Thoracic aorta (tissue), 2 donors: ENCODE measurements around the gene STIM2. TPM values are rescaled to one million over a fixed set of nuclear protein-coding genes. Genes with fewer than 3 reads are reported as not detected.
"Not testable (repeated sequence)": the region's sequence is repeated elsewhere in the genome, so short reads cannot be mapped to it uniquely, and the experiment has no call there.

Experiments
- ATAC-seq: fragments of 150-250 bp; one replicate; pipeline ENCODE4 v1.8.0; 2017; ENCODE audit warnings: low read depth; ENCODE audit not compliant: insufficient number of reproducible peaks, low FRiP score
- DNase-seq: peaks from one replicate; pipeline ENCODE4 v3.0.0-alpha.2; 2020; ENCODE audit warnings: low spot score
- H3K27ac ChIP-seq, 2 donors: fragments of 200-600 bp; sonication (generic); 1 replicate in 1 of 2; 2 replicates in 1 of 2; pipeline ENCODE4 v1.5.1; 2016; ENCODE audit warnings: mild to moderate bottlenecking in 2 of 2, moderate library complexity in 2 of 2
- H3K27me3 ChIP-seq: fragments of 200-600 bp; sonication (generic); replicated peaks from 2 replicates; pipeline ENCODE4 v1.6.0; 2016; ENCODE audit warnings: mild to moderate bottlenecking; ENCODE audit not compliant: insufficient read depth
- H3K36me3 ChIP-seq: fragments of 200-600 bp; sonication (generic); one replicate; pipeline ENCODE4 v1.5.1; 2016
- H3K4me1 ChIP-seq, 2 donors: fragments of 200-600 bp; sonication (generic); 1 replicate in 1 of 2; 2 replicates in 1 of 2; pipeline versions ENCODE4 v1.5.1 to v1.6.0; 2016; ENCODE audit warnings: low read depth in 2 of 2, mild to moderate bottlenecking in 1 of 2; ENCODE audit not compliant: control insufficient read depth in 1 of 2
- H3K4me3 ChIP-seq: fragments of 200-600 bp; sonication (generic); 2 replicates; pipeline ENCODE4 v1.5.1; 2016; ENCODE audit warnings: mild to moderate bottlenecking
- H3K9me3 ChIP-seq: fragments of 200-600 bp; sonication (generic); 2 replicates; pipeline ENCODE4 v1.5.1; 2016
- CTCF ChIP-seq: fragments of 200-600 bp; sonication (generic); IDR thresholded peaks from one replicate; pipeline ENCODE4 v1.5.1; 2019; ENCODE audit warnings: antibody characterized with exemption
- total RNA-seq, 2 donors: library from RNA; depleted of rRNA; stranded (reverse); fragments of >200 nt; gene quantifications; one replicate each; pipeline versions ENCODE4 v1.1.0 to v1.2.3, GENCODE V29; 2016

Gene STIM2
- total RNA-seq, 2 donors from 2014 or later = 14.3 to 53.3 TPM

- no peaks in the 10 kb centered on the region for H3K36me3 ChIP-seq
- H3K4me1 ChIP-seq = no peaks in the 10 kb centered on the region
- TF ChIP-seq CTCF = no peak
- ATAC-seq (no peak), DNase-seq (no peak)
- H3K9me3 ChIP-seq = no peaks in the 10 kb centered on the region
- no peak overlapping the region for H3K4me3 ChIP-seq
- H3K27ac ChIP-seq = no peak overlapping the region
- H3K27me3 ChIP-seq = no peaks in the 10 kb centered on the region
Observed at GRCh38 chr4:26821677-26822503, 38.8 kb upstream of the STIM2 start.

- H3K27ac ChIP-seq = no peak overlapping the region
- TF ChIP-seq CTCF = no peak
- ATAC-seq (no peak), DNase-seq (no peak)
- no peaks in the 10 kb centered on the region for H3K27me3 ChIP-seq
- no peaks in the 10 kb centered on the region for H3K4me1 ChIP-seq
- no peaks in the 10 kb centered on the region for H3K9me3 ChIP-seq
- no peak overlapping the region for H3K4me3 ChIP-seq
- H3K36me3 ChIP-seq = no peaks in the 10 kb centered on the region
Observed at GRCh38 chr4:26822546-26822945, 38.1 kb upstream of the STIM2 start.

GRCh38 chr4:26822974-26823373 lies 37.7 kb upstream of the STIM2 start:
- H3K9me3 ChIP-seq, ATAC-seq, H3K4me1 ChIP-seq: not testable (repeated sequence)

GRCh38 chr4:26823583-26823982 lies 37.1 kb upstream of the STIM2 start:
- no peaks in the 10 kb centered on the region for H3K4me1 ChIP-seq
- no peak for DNase-seq
- TF ChIP-seq CTCF = no peak
- no peak overlapping the region for H3K27ac ChIP-seq
- no peaks in the 10 kb centered on the region for H3K27me3 ChIP-seq
- no peak for ATAC-seq
- H3K9me3 ChIP-seq = no peaks in the 10 kb centered on the region
- H3K4me3 ChIP-seq = no peak overlapping the region
- no peaks in the 10 kb centered on the region for H3K36me3 ChIP-seq

More at GRCh38 chr4:26822974-26823373, 37.7 kb upstream of the STIM2 start:
- H3K27me3 ChIP-seq, H3K27ac ChIP-seq, H3K36me3 ChIP-seq, H3K4me3 ChIP-seq, DNase-seq: not testable (repeated sequence)

GRCh38 chr4:26824667-26825066 lies 36.0 kb upstream of the STIM2 start:
- Histone ChIP-seq H3K9me3 (no peaks in the 10 kb centered on the region), H3K27ac (no peak overlapping the region), H3K36me3 (no peaks in the 10 kb centered on the region), H3K4me1 (no peaks in the 10 kb centered on the region), H3K4me3 (no peak overlapping the region), H3K27me3 (no peaks in the 10 kb centered on the region)
- ATAC-seq (no peak), DNase-seq (no peak)
- no peak for TF ChIP-seq CTCF
